ENCODE results near the gene CLMN.

DNA sequence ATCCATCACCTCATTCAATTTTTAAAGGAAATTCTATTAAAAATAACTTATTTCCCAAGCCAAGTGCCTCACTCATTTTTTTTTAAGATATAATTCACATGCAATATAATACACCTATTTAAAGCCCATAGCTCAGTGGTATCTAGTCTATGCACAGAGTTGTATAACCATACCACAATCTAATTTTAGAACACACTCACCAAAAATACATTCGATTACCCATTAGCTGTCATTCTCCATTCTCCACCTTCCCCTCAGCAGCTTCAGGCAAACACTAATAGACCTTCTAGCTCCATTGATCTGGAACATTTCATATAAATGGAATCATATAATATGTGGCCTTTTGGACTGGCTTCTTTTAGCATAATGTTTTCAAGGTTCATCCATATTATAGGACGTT lies 49.5 kb downstream of the CLMN start:
- TF ChIP-seq, protein P1, sequence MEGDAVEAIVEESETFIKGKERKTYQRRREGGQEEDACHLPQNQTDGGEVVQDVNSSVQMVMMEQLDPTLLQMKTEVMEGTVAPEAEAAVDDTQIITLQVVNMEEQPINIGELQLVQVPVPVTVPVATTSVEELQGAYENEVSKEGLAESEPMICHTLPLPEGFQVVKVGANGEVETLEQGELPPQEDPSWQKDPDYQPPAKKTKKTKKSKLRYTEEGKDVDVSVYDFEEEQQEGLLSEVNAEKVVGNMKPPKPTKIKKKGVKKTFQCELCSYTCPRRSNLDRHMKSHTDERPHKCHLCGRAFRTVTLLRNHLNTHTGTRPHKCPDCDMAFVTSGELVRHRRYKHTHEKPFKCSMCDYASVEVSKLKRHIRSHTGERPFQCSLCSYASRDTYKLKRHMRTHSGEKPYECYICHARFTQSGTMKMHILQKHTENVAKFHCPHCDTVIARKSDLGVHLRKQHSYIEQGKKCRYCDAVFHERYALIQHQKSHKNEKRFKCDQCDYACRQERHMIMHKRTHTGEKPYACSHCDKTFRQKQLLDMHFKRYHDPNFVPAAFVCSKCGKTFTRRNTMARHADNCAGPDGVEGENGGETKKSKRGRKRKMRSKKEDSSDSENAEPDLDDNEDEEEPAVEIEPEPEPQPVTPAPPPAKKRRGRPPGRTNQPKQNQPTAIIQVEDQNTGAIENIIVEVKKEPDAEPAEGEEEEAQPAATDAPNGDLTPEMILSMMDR (IDR thresholded peaks at IDR 0.05; ENCODE audit: insufficient read depth, low read length) = no peak
- TF ChIP-seq POLR2AphosphoS5 (IDR thresholded peaks at IDR 0.05; ENCODE audit: low read depth) = no peak
- no peak for TF ChIP-seq SPI1 (IDR thresholded peaks at IDR 0.05; ENCODE audit: borderline replicate concordance, low read depth)
- TF ChIP-seq, protein P2, sequence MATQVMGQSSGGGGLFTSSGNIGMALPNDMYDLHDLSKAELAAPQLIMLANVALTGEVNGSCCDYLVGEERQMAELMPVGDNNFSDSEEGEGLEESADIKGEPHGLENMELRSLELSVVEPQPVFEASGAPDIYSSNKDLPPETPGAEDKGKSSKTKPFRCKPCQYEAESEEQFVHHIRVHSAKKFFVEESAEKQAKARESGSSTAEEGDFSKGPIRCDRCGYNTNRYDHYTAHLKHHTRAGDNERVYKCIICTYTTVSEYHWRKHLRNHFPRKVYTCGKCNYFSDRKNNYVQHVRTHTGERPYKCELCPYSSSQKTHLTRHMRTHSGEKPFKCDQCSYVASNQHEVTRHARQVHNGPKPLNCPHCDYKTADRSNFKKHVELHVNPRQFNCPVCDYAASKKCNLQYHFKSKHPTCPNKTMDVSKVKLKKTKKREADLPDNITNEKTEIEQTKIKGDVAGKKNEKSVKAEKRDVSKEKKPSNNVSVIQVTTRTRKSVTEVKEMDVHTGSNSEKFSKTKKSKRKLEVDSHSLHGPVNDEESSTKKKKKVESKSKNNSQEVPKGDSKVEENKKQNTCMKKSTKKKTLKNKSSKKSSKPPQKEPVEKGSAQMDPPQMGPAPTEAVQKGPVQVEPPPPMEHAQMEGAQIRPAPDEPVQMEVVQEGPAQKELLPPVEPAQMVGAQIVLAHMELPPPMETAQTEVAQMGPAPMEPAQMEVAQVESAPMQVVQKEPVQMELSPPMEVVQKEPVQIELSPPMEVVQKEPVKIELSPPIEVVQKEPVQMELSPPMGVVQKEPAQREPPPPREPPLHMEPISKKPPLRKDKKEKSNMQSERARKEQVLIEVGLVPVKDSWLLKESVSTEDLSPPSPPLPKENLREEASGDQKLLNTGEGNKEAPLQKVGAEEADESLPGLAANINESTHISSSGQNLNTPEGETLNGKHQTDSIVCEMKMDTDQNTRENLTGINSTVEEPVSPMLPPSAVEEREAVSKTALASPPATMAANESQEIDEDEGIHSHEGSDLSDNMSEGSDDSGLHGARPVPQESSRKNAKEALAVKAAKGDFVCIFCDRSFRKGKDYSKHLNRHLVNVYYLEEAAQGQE (IDR thresholded peaks at IDR 0.05; ENCODE audit: insufficient replicate concordance, low read depth) = no peak
